GM12891 (cell line): Measurements from ENCODE around the gene ANK3.

ENCODE experiments used
- POLR2A ChIP-seq: IDR thresholded peaks from 2 replicates; pipeline ENCODE4 v1.6.1; 2011; ENCODE audit warnings: low read depth, low read length, control low read depth
- POLR2AphosphoS5 ChIP-seq: IDR thresholded peaks from 2 replicates; pipeline ENCODE4 v1.6.1; 2011; ENCODE audit warnings: low read depth, low read length, control low read depth
- SPI1 ChIP-seq: IDR thresholded peaks from 2 replicates; pipeline ENCODE4 v1.6.1; 2011; ENCODE audit warnings: low read depth, low read length, control low read depth
- TAF1 ChIP-seq: IDR thresholded peaks from 2 replicates; pipeline ENCODE4 v1.6.1; 2011; ENCODE audit warnings: low read depth, low read length, control low read depth

- TF ChIP-seq POLR2A: no peak
- TF ChIP-seq SPI1: no peak
- no peak for TF ChIP-seq TAF1
- no peak for TF ChIP-seq POLR2AphosphoS5
These were observed 107.8 kb downstream of the ANK3 start for GRCh38 chr10:60281792-60282353.
